ENCODE measurements around the gene FXYD7. TPM values are rescaled to one million over a fixed set of nuclear protein-coding genes. Genes with fewer than 3 reads are reported as not detected.

Gene FXYD7
- total and polyA plus RNA-seq, 2 donors from 2014 or later = 0.94 TPM; not detected in 1

- Histone ChIP-seq H3K36me3 (ENCODE audit: control insufficient read depth in 2 of 3, insufficient read depth in 3 of 3, low read length in 3 of 3) (no peaks in the 10 kb centered on the region), H3K9ac (ENCODE audit: low read length in 3 of 3) (no peak within 1 kb of the TSS), H3K4me1 (ENCODE audit: control insufficient read depth in 2 of 3, insufficient read depth in 2 of 3, low read depth in 1 of 3, low read length in 3 of 3) (peaks cover 0 to 2% (median 0%) of the 10 kb centered on the region in 3 donors), H3K27ac (ENCODE audit: low read depth in 2 of 2, low read length in 2 of 2) (no peak within 1 kb of the TSS), H3K27me3 (ENCODE audit: control insufficient read depth, insufficient read depth, low read length) (peaks cover 12% of the 10 kb centered on the region), H3K4me3 (ENCODE audit: low read length in 3 of 3) (peak within 1 kb of the TSS; percentile 6 to 48 (median 44)), H3K9me3 (ENCODE audit: control insufficient read depth in 2 of 3, insufficient read depth in 1 of 3, low read length in 3 of 3) (no peaks in the 10 kb centered on the region)
- TF ChIP-seq, protein P1, sequence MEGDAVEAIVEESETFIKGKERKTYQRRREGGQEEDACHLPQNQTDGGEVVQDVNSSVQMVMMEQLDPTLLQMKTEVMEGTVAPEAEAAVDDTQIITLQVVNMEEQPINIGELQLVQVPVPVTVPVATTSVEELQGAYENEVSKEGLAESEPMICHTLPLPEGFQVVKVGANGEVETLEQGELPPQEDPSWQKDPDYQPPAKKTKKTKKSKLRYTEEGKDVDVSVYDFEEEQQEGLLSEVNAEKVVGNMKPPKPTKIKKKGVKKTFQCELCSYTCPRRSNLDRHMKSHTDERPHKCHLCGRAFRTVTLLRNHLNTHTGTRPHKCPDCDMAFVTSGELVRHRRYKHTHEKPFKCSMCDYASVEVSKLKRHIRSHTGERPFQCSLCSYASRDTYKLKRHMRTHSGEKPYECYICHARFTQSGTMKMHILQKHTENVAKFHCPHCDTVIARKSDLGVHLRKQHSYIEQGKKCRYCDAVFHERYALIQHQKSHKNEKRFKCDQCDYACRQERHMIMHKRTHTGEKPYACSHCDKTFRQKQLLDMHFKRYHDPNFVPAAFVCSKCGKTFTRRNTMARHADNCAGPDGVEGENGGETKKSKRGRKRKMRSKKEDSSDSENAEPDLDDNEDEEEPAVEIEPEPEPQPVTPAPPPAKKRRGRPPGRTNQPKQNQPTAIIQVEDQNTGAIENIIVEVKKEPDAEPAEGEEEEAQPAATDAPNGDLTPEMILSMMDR (IDR thresholded peaks at IDR 0.05; ENCODE audit: borderline replicate concordance, extremely low read depth, insufficient read depth) = no peak
- intact Hi-C loops (cut with DNase I) = no loop called here
- no peak for FAIRE-seq
- DNase-seq = peak; percentile 61 to 91 (median 72)
These were observed 11.7 kb downstream of the FXYD7 start, which contains the start of gene FXYD5 for GRCh38 chr19:35154525-35155406. FXYD5 (plus strand) TSS chr19:35154735; CDS start chr19:35155551, 816 bp downstream.

DNA sequence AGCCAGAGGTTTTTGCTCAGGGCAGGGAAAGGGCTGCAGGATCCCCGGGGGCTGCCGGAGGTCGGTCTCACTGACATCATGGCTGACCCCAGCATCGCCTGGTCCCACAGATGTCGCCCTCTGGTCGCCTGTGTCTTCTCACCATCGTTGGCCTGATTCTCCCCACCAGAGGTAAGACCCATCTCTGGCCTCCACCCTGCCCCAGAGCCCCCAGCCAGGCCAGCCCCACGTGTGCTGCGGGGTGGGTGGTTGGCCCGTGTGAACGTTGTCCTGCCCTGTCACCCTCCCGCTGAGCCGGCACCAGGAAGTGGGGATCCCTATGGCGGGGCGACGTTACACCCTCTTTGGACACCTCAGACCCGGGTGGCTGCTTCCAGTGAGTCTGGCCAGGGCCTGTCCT, 12.4 kb downstream of the FXYD7 start:
- TF ChIP-seq, protein P1 (IDR thresholded peaks at IDR 0.05; ENCODE audit: borderline replicate concordance, extremely low read depth, insufficient read depth) = no peak
- Histone ChIP-seq H3K27ac (ENCODE audit: low read depth in 2 of 2, low read length in 2 of 2) (no peak overlapping the region), H3K9ac (ENCODE audit: low read length in 3 of 3) (no peak overlapping the region), H3K27me3 (ENCODE audit: control insufficient read depth, insufficient read depth, low read length) (peaks cover 12% of the 10 kb centered on the region), H3K9me3 (ENCODE audit: control insufficient read depth in 2 of 3, insufficient read depth in 1 of 3, low read length in 3 of 3) (no peaks in the 10 kb centered on the region), H3K4me3 (ENCODE audit: low read length in 3 of 3) (peak overlapping the region in 1 of 3 donors; percentile 44), H3K36me3 (ENCODE audit: control insufficient read depth in 2 of 3, insufficient read depth in 3 of 3, low read length in 3 of 3) (no peaks in the 10 kb centered on the region), H3K4me1 (ENCODE audit: control insufficient read depth in 2 of 3, insufficient read depth in 2 of 3, low read depth in 1 of 3, low read length in 3 of 3) (peaks cover 0 to 2% (median 0%) of the 10 kb centered on the region in 3 donors)
- FAIRE-seq (no peak), DNase-seq (peak in 1 of 5 donors; percentile 47)
- intact Hi-C loops (cut with DNase I) = no loop called here

DNA sequence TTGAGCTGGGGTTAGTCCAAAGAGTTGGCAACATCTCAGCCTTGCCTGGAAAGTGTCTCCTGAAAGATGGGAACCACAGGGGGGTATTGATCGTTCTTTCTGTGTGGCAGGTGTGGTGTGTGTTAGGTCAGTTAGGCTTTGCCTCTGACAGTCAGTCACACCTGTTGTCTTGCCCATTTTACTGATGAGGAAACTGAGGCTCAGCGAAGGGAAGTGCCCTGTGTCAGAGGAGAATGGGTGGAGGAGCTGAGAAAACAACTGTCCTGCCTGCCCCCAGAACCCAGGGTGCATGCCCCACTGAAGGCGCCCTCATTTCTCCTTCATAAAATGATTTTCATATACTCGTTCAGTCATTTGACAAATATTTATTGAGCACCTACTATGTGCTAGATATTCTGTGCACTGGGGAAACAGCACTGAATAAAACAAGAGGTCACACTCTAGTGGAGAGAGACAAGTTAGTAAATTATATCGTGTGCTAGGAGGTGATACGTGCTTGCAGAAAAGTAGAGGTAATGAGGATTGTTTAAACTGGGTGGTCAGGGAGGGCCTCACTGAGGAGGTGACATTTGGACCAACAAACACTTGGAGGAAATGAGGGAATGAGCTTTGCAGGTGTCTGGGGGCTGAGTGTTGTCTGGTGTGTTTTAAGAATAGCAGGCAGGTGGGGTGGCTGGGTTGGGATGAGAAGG, 13.1 kb downstream of the FXYD7 start:
- Histone ChIP-seq H3K4me3 (ENCODE audit: low read length in 3 of 3) (peak overlapping the region in 1 of 3 donors; percentile 44), H3K27ac (ENCODE audit: low read depth in 2 of 2, low read length in 2 of 2) (no peak overlapping the region), H3K27me3 (ENCODE audit: control insufficient read depth, insufficient read depth, low read length) (peaks cover 12% of the 10 kb centered on the region), H3K9ac (ENCODE audit: low read length in 3 of 3) (no peak overlapping the region), H3K9me3 (ENCODE audit: control insufficient read depth in 2 of 3, insufficient read depth in 1 of 3, low read length in 3 of 3) (no peaks in the 10 kb centered on the region), H3K36me3 (ENCODE audit: control insufficient read depth in 2 of 3, insufficient read depth in 3 of 3, low read length in 3 of 3) (no peaks in the 10 kb centered on the region), H3K4me1 (ENCODE audit: control insufficient read depth in 2 of 3, insufficient read depth in 2 of 3, low read depth in 1 of 3, low read length in 3 of 3) (peaks cover 0 to 2% (median 0%) of the 10 kb centered on the region in 3 donors)
- TF ChIP-seq, protein P1 (IDR thresholded peaks at IDR 0.05; ENCODE audit: borderline replicate concordance, extremely low read depth, insufficient read depth) = no peak
- intact Hi-C loops (cut with DNase I) = no loop called here
- DNase-seq (no peak), FAIRE-seq (no peak)

Measured in kidney (tissue), 14 donors.